Naive thymus-derived CD4-positive, alpha-beta T cell (primary cell): Measurements from ENCODE around the gene LRMDA. TPM values are rescaled to one million over a fixed set of nuclear protein-coding genes. Genes with fewer than 3 reads are reported as not detected.
A peak's percentile ranks its signal among the peaks of the same experiment; 100 is the strongest.

Source experiments
- ATAC-seq: fragments of 150-1000 bp; cut with Tn5 transposase; 2 replicates; pipeline ENCODE4 v1.10.0; 2021; ENCODE audit warnings: mild to moderate bottlenecking, moderate library complexity
- CTCF ChIA-PET: fragments of 350-600 bp; sonication (Branson Sonifier 250); formaldehyde crosslinking; loops from one replicate; lab custom pipeline; 2021; ENCODE audit warnings: antibody characterized with exemption; lab: Charles Lee
- POLR2A ChIA-PET: fragments of 350-600 bp; sonication (Branson Sonifier 250); formaldehyde crosslinking; loops from one replicate; lab custom pipeline; 2021; ENCODE audit warnings: antibody characterized with exemption, inconsistent platforms; lab: Charles Lee
- DNase-seq, 9 donors: peaks; one replicate each; pipeline versions ENCODE4 v3.0.0 to v3.0.0-alpha.2; 2020 to 2022; ENCODE audit warnings: mixed read lengths in 1 of 9
- H3K27ac ChIP-seq: one replicate; pipeline ENCODE4 v1.7.0; 2013; ENCODE audit warnings: mild to moderate bottlenecking, low read depth, low read length, moderate library complexity
- H3K27me3 ChIP-seq, 2 donors: one replicate each; pipeline ENCODE4 v1.7.0; 2013; ENCODE audit warnings: low read length in 2 of 2, mild to moderate bottlenecking in 2 of 2, moderate library complexity in 2 of 2; ENCODE audit not compliant: control insufficient read depth in 2 of 2, insufficient read depth in 2 of 2
- H3K36me3 ChIP-seq, 3 experiments: 1 replicate in 2 of 3; 2 replicates in 1 of 3; pipeline ENCODE4 v1.7.0; 2013; ENCODE audit warnings: low read length in 3 of 3, mild to moderate bottlenecking in 3 of 3, moderate library complexity in 1 of 3; ENCODE audit not compliant: insufficient read depth in 3 of 3, control insufficient read depth in 2 of 3
- H3K4me1 ChIP-seq, 2 donors: one replicate each; pipeline ENCODE4 v1.7.0; 2013; ENCODE audit warnings: low read length in 2 of 2, mild to moderate bottlenecking in 2 of 2, moderate library complexity in 1 of 2; ENCODE audit not compliant: control insufficient read depth in 2 of 2, insufficient read depth in 2 of 2
- H3K4me3 ChIP-seq: 2 replicates; pipeline ENCODE4 v1.7.0; 2013; ENCODE audit warnings: mild to moderate bottlenecking, low read length
- H3K9me3 ChIP-seq, 3 experiments: 1 replicate in 2 of 3; 2 replicates in 1 of 3; pipeline ENCODE4 v1.7.0; 2013; ENCODE audit warnings: low read length in 3 of 3; ENCODE audit not compliant: control insufficient read depth in 2 of 3
- H3K27ac Mint-ChIP-seq, 9 donors: one replicate each; pipeline ENCODE4 v1.8.0; 2020 to 2022; ENCODE audit warnings: mixed read lengths in 9 of 9, mild to moderate bottlenecking in 8 of 9, moderate library complexity in 5 of 9, inconsistent platforms in 2 of 9
- H3K27me3 Mint-ChIP-seq, 5 donors: one replicate each; pipeline ENCODE4 v1.8.0; 2021 to 2022; ENCODE audit warnings: mixed read lengths in 5 of 5, mild to moderate bottlenecking in 1 of 5
- H3K36me3 Mint-ChIP-seq, 5 donors: one replicate each; pipeline ENCODE4 v1.8.0; 2020 to 2022; ENCODE audit warnings: mixed read lengths in 5 of 5, mild to moderate bottlenecking in 3 of 5, inconsistent platforms in 1 of 5
- H3K4me1 Mint-ChIP-seq, 7 donors: one replicate each; pipeline ENCODE4 v1.8.0; 2020 to 2022; ENCODE audit warnings: mixed read lengths in 7 of 7, mild to moderate bottlenecking in 3 of 7, inconsistent platforms in 1 of 7
- H3K4me3 Mint-ChIP-seq, 10 donors: one replicate each; pipeline ENCODE4 v1.8.0; 2020 to 2022; ENCODE audit warnings: mild to moderate bottlenecking in 10 of 10, mixed read lengths in 10 of 10, moderate library complexity in 6 of 10, inconsistent platforms in 2 of 10
- H3K9me3 Mint-ChIP-seq, 11 donors: one replicate each; pipeline ENCODE4 v1.8.0; 2020 to 2022; ENCODE audit warnings: mixed read lengths in 11 of 11, mild to moderate bottlenecking in 4 of 11, inconsistent platforms in 1 of 11, moderate library complexity in 1 of 11
- intact Hi-C, 2 donors: fragments of 100-400 bp; cut with micrococcal nuclease; formaldehyde crosslinking; loops; one replicate each; pipeline ENCODE4 v1.15.1; 2023
- polyA plus RNA-seq, 2 donors: library from polyadenylated mRNA; unstranded; fragments of 300-500 nt; fragmentation: Illumina TruSeq; gene quantifications; one replicate each; pipeline ENCODE4 v1.2.3, GENCODE V29; 2021
- total RNA-seq, 6 experiments: library from RNA in 5 of 6; stranded (reverse) in 5 of 6; gene quantifications; 1 replicate in 5 of 6; 2 replicates in 1 of 6; pipeline ENCODE4 v1.2.3 and lab custom pipeline; 2021 to 2026

Gene LRMDA
- total and polyA plus RNA-seq, 7 experiments from 2014 or later: 0.57 to 14.9 (median 3.0) TPM; not detected in 4

DNA sequence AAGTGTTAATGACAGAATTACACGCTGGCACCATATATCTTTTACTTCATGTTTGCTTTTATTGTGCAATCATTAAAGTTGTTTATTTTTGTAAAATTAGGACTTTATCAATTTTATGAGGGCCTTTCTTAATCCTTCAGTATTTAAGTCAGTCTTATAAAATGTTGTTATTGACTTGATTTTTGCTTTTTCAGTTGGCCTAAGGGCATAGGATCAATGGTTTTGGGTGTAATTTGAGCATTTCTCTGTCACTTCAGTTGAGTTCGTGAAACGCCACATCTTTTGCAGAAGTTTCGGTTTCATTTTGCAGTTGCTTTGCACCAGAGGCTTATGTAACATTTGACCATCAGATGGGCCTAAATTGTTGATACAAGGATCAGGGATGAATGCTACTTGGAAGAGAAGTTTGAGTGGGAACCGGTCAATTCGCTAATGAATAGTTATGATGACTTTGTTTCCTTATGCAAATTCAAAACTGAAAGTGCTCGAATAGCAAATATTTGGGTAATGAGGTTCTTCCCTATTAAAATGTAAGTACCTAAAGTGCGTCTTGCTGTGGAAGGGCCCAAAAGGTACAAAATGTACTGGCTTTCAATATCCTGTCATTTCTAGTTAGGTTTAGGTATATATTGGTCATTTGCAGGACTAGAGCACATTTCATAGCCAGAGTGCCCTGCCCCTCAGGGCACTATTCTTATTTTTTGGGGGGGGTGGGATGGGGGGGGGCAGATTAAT, 340.9 kb downstream of the LRMDA start:
- peaks cover 6 to 30% (median 23%) of the 10 kb centered on the region in 7 donors for H3K4me1 Mint-ChIP-seq
- peak overlapping the region; percentile 74 to 95 (median 84) for H3K4me3 Mint-ChIP-seq
- ChIA-PET CTCF (no interaction called here), POLR2A (no interaction called here)
- intact Hi-C loops: no loop called here
- H3K27me3 Mint-ChIP-seq: peaks cover 0 to 5% (median 0%) of the 10 kb centered on the region in 5 donors
- ATAC-seq (no peak), DNase-seq (peak in 3 of 9 donors; percentile 6 to 20 (median 9))
- no peaks in the 10 kb centered on the region for H3K27me3 ChIP-seq
- H3K9me3 ChIP-seq: no peaks in the 10 kb centered on the region
- H3K4me3 ChIP-seq: peak overlapping the region; percentile 61
- peak overlapping the region; percentile 16 to 94 (median 81) for H3K27ac Mint-ChIP-seq
- peaks cover 0 to 2% (median 0%) of the 10 kb centered on the region in 11 donors for H3K9me3 Mint-ChIP-seq
- peaks cover 0 to 3% (median 0%) of the 10 kb centered on the region in 5 donors for H3K36me3 Mint-ChIP-seq
- H3K4me1 ChIP-seq: peaks cover 3% of the 10 kb centered on the region in 2 donors
- H3K27ac ChIP-seq: no peak overlapping the region
- H3K36me3 ChIP-seq: no peaks in the 10 kb centered on the region

DNA sequence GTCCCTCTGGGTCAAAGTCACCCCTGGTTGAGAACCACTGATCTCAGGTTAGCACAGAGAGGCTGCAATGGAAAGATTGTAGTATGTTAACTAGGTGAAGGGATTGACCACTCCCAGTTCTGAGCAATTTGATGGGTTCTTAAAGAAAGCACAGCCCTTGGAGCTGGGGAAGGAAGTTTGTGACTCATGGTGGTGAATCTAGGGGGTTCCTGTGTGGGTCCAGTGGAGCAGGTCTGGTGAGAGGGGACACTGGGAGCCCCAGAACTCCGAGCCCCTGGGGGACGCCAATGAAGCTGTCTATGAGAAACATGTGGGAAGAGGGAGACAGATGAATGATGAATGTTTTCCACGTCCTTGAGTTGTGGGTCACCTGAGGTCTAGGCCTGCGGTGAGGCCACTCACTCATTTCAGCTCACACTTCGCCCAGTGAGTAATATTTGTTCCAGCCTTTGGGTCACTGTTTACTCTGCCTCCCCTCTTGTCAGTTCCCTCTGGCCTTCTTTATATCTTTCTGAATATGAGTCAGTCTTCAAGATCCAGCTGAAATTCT, 341.9 kb downstream of the LRMDA start:
- H3K9me3 Mint-ChIP-seq: peaks cover 0 to 2% (median 0%) of the 10 kb centered on the region in 11 donors
- Histone ChIP-seq H3K27me3 (no peaks in the 10 kb centered on the region), H3K4me3 (no peak overlapping the region), H3K36me3 (no peaks in the 10 kb centered on the region), H3K9me3 (no peaks in the 10 kb centered on the region), H3K27ac (no peak overlapping the region), H3K4me1 (peaks cover 3% of the 10 kb centered on the region in 2 donors)
- peaks cover 6 to 30% (median 23%) of the 10 kb centered on the region in 7 donors for H3K4me1 Mint-ChIP-seq
- CTCF ChIA-PET: no interaction called here
- ATAC-seq (peak; percentile 22), DNase-seq (no peak)
- H3K4me3 Mint-ChIP-seq: peak overlapping the region in 9 of 10 donors; percentile 1 to 91 (median 59)
- intact Hi-C loops: no loop called here
- H3K36me3 Mint-ChIP-seq: peaks cover 0 to 3% (median 0%) of the 10 kb centered on the region in 5 donors
- POLR2A ChIA-PET: no interaction called here
- peak overlapping the region in 3 of 9 donors; percentile 40 to 62 (median 45) for H3K27ac Mint-ChIP-seq
- peaks cover 0 to 6% (median 1%) of the 10 kb centered on the region in 5 donors for H3K27me3 Mint-ChIP-seq

DNA sequence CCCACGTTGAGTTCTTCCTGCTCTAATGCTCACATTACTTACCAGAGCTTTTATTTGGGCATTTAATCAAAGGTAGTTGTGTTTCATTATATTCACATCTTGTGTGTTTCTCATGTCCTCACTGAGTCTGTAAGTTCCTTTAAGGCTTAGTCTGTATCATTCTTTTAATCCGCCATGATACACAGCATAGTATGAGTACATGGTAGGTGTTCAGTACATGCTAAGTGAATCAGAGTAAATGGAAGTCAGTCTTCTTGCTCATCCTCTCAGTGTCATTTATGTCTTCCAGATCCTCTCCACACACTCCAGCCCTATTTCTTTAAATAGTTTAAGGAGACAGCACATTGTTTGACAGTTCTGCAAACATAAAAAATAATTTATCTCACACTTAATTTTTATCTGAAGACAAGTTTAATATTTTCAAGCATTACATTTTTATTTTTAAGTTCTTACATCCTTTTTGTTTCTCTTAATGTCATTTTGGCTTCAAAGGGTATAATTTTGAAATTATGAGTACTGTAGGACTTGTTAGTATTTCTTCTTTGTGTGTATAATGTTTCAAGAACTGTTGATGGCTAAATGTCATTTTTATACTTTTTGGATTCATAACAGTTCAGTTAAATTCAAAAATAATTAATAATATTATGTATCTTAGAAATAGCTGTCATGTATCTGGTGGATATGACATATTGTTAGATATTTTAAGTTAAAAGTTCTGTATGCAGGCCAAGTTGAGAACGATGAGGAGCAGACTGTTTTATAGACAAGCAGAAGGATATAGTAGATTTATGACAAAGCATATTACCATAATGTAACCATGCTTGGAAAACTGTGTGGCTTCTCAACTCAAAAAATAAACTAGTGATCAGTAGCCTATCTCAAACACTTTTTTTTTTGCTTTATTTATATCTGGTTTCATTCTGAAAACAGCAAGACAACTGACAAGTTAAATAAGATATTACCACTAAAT, 342.7 kb downstream of the LRMDA start:
- no peak overlapping the region for H3K27ac ChIP-seq
- Mint-ChIP-seq H3K4me1 (peaks cover 6 to 30% (median 23%) of the 10 kb centered on the region in 7 donors), H3K4me3 (peak overlapping the region in 5 of 10 donors; percentile 1 to 82 (median 42)), H3K36me3 (peaks cover 0 to 3% (median 0%) of the 10 kb centered on the region in 5 donors), H3K9me3 (peaks cover 0 to 2% (median 0%) of the 10 kb centered on the region in 11 donors), H3K27me3 (peaks cover 0 to 5% (median 2%) of the 10 kb centered on the region in 5 donors), H3K27ac (peak overlapping the region in 3 of 9 donors; percentile 34 to 45 (median 37))
- DNase-seq: no peak
- CTCF ChIA-PET: no interaction called here
- no peak for ATAC-seq
- H3K4me1 ChIP-seq: peaks cover 3% of the 10 kb centered on the region in 2 donors
- peaks cover 0 to 4% of the 10 kb centered on the region in 2 donors for H3K27me3 ChIP-seq
- no peak overlapping the region for H3K4me3 ChIP-seq
- intact Hi-C loops: no loop called here
- POLR2A ChIA-PET: no interaction called here
- H3K9me3 ChIP-seq: no peaks in the 10 kb centered on the region
- H3K36me3 ChIP-seq: no peaks in the 10 kb centered on the region

DNA sequence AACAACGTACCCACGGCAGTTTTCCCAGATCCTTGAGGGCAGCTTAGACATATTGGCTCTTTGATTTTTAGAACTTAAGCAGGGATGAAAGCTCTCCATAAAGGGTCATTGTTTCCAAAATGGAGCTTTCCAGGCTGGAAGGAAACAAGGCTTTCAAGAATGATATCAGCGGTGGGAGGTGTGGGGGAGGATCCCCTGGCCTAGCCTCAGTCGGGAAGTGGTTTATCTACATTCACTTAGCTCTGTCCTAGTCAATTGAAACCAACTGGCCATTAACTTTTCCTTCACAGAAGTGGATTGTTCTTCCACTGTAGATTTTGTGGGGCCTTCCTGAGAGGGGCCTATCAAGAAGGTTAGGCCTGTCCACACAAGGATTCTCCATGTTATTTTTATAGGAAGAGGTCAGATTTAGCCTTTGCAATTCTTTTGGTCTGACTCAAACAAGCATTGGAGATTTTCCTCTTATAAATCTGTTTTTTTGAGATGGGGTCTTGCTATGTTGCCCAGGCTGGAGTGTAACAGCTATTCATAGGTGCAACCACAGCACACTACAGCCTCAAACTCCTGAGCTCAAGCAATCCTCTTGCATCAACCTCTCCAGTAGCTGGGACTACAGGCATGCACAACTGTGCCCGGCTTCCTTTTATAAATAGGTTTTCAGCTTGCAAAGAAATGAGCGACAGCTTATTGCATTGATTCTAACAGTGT, 343.5 kb downstream of the LRMDA start:
- ChIA-PET CTCF (no interaction called here), POLR2A (no interaction called here)
- peaks cover 0 to 2% (median 0%) of the 10 kb centered on the region in 11 donors for H3K9me3 Mint-ChIP-seq
- H3K4me3 Mint-ChIP-seq: no peak overlapping the region
- intact Hi-C loops: no loop called here
- Histone ChIP-seq H3K36me3 (no peaks in the 10 kb centered on the region), H3K27me3 (peaks cover 0 to 5% of the 10 kb centered on the region in 2 donors), H3K4me3 (no peak overlapping the region), H3K4me1 (peaks cover 3% of the 10 kb centered on the region in 2 donors), H3K27ac (no peak overlapping the region), H3K9me3 (no peaks in the 10 kb centered on the region)
- H3K27ac Mint-ChIP-seq: peak overlapping the region in 1 of 9 donors; percentile 37
- DNase-seq: no peak
- ATAC-seq: no peak
- peaks cover 0 to 6% (median 3%) of the 10 kb centered on the region in 5 donors for H3K27me3 Mint-ChIP-seq
- peaks cover 0 to 3% (median 0%) of the 10 kb centered on the region in 5 donors for H3K36me3 Mint-ChIP-seq
- peaks cover 6 to 30% (median 23%) of the 10 kb centered on the region in 7 donors for H3K4me1 Mint-ChIP-seq

DNA sequence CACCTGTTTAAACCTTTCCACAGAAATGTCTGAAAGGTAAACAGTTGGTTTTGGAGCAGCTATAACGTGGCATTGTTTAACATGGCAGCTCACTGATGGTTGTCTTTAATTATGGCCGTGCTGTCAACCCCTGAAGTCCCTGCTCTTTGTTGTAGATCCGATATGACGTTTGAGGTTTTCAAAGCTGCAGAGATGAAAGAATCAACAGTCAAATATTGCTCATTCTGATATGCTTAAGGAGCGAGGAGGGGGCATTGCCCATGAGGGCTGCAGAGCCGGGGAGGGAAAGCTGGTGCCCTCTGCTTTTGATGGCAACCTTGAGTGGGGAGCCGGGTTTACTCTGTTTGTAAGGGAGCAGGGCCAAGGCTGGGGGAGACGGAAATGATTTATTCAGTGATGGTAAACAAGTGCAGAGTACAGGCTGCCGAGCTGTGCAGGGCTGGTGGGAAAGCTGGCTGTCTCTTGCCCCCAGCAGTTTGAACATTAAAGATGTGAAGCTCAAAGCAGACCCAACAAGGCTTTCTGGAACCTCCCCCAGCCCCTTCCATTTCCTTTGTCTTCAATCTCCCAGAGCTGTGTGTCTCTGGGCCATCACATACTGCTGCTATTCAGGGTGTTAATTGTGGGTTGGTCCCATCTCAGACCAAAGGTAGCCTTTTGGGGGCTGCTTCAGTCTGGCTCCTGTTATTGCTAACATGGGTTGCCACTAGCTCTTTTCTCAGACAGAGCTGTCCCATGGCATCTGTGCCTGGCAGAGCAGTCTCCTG, 345.5 kb downstream of the LRMDA start:
- DNase-seq (no peak), ATAC-seq (no peak)
- H3K36me3 Mint-ChIP-seq: no peaks in the 10 kb centered on the region
- Histone ChIP-seq H3K4me1 (peaks cover 0 to 2% of the 10 kb centered on the region in 2 donors), H3K27me3 (peaks cover 0 to 5% of the 10 kb centered on the region in 2 donors), H3K4me3 (no peak overlapping the region), H3K36me3 (no peaks in the 10 kb centered on the region), H3K27ac (no peak overlapping the region), H3K9me3 (no peaks in the 10 kb centered on the region)
- H3K4me3 Mint-ChIP-seq: no peak overlapping the region
- POLR2A ChIA-PET: no interaction called here
- no peaks in the 10 kb centered on the region for H3K9me3 Mint-ChIP-seq
- CTCF ChIA-PET: no interaction called here
- H3K27ac Mint-ChIP-seq: no peak overlapping the region
- intact Hi-C loops: no loop called here
- H3K4me1 Mint-ChIP-seq: peaks cover 0 to 19% (median 14%) of the 10 kb centered on the region in 7 donors
- peaks cover 5 to 16% (median 7%) of the 10 kb centered on the region in 5 donors for H3K27me3 Mint-ChIP-seq
